ENCODE measurements around the gene GRIPAP1.

GRCh38 chrX:48938721-48939425 lies 63.2 kb downstream of the GRIPAP1 start:
- TF ChIP-seq, protein P1, sequence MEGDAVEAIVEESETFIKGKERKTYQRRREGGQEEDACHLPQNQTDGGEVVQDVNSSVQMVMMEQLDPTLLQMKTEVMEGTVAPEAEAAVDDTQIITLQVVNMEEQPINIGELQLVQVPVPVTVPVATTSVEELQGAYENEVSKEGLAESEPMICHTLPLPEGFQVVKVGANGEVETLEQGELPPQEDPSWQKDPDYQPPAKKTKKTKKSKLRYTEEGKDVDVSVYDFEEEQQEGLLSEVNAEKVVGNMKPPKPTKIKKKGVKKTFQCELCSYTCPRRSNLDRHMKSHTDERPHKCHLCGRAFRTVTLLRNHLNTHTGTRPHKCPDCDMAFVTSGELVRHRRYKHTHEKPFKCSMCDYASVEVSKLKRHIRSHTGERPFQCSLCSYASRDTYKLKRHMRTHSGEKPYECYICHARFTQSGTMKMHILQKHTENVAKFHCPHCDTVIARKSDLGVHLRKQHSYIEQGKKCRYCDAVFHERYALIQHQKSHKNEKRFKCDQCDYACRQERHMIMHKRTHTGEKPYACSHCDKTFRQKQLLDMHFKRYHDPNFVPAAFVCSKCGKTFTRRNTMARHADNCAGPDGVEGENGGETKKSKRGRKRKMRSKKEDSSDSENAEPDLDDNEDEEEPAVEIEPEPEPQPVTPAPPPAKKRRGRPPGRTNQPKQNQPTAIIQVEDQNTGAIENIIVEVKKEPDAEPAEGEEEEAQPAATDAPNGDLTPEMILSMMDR (IDR thresholded peaks at IDR 0.05): no peak
- TF ChIP-seq POLR2AphosphoS5 (IDR thresholded peaks at IDR 0.05): no peak
